GM21825 (cell line): Measurements from ENCODE around the gene CMTR1.

Experiments
- ATAC-seq: cut with Tn5 transposase; IDR thresholded peaks from one replicate; pipeline ENCODE4 v1.9.1; 2021; ENCODE audit warnings: mild to moderate bottlenecking, moderate library complexity; ENCODE audit not compliant: unreplicated experiment

The CMTR1 gene

GRCh38 chr6:37477656-37478435, 44.8 kb downstream of the CMTR1 start:
- no peak for ATAC-seq

GRCh38 chr6:37478827-37479226, 45.8 kb downstream of the CMTR1 start:
- ATAC-seq, result no peak

- ATAC-seq, result no peak
Measured at GRCh38 chr6:37479266-37479854, 46.3 kb downstream of the CMTR1 start.

- ATAC-seq, result no peak
Measured at GRCh38 chr6:37480118-37480736, 47.2 kb downstream of the CMTR1 start.

GRCh38 chr6:37480951-37481534, 48.0 kb downstream of the CMTR1 start:
- no peak for ATAC-seq

- no peak for ATAC-seq
Measured at GRCh38 chr6:37481711-37482605, 48.9 kb downstream of the CMTR1 start.

GRCh38 chr6:37482606-37483251, 49.7 kb downstream of the CMTR1 start:
- ATAC-seq, result no peak

- ATAC-seq, result no peak
Measured at GRCh38 chr6:37483252-37483901, 50.4 kb downstream of the CMTR1 start.

GRCh38 chr6:37483917-37484785, 51.1 kb downstream of the CMTR1 start:
- no peak for ATAC-seq

- ATAC-seq, result no peak
Measured at GRCh38 chr6:37484786-37485170, 51.8 kb downstream of the CMTR1 start.

GRCh38 chr6:37485291-37485702, 52.3 kb downstream of the CMTR1 start:
- ATAC-seq, result no peak

GRCh38 chr6:37486121-37486839, 53.3 kb downstream of the CMTR1 start:
- ATAC-seq, result no peak

GRCh38 chr6:37487591-37488380, 54.8 kb downstream of the CMTR1 start:
- ATAC-seq, result no peak

- ATAC-seq, result no peak
Measured at GRCh38 chr6:37488476-37488875, 55.5 kb downstream of the CMTR1 start.

- ATAC-seq, result no peak
Measured at GRCh38 chr6:37489697-37490336, 56.8 kb downstream of the CMTR1 start.

GRCh38 chr6:37490536-37491170, 57.6 kb downstream of the CMTR1 start:
- ATAC-seq, result no peak
